Panc1 (cell line): ENCODE data around the gene TMEM117.

Source experiments
- POLR2AphosphoS5 ChIP-seq: IDR thresholded peaks from 2 replicates; pipeline ENCODE4 v1.6.1; 2012; ENCODE audit warnings: mild to moderate bottlenecking, low read depth, low read length, moderate library complexity
- SIN3A ChIP-seq: IDR thresholded peaks from 2 replicates; pipeline ENCODE4 v1.6.1; 2012; ENCODE audit warnings: low read depth, mild to moderate bottlenecking, low read length, moderate library complexity, borderline replicate concordance; ENCODE audit not compliant: insufficient read depth
- TCF7L2 ChIP-seq: IDR thresholded peaks from 2 replicates; pipeline ENCODE4 v1.6.1; 2011; ENCODE audit warnings: mild to moderate bottlenecking, low read depth, low read length, inconsistent platforms
- TF ChIP-seq, protein P1 (sequence below): fragments of 450-650 bp; IDR thresholded peaks from 2 replicates; pipeline ENCODE4 v1.5.1; 2017; ENCODE audit warnings: mild to moderate bottlenecking
- TF ChIP-seq, protein P2 (sequence below), 2 experiments: IDR thresholded peaks; 2 replicates each; pipeline ENCODE4 v1.6.1; 2011 to 2012; ENCODE audit warnings: low read depth in 2 of 2, control low read depth in 1 of 2, low read length in 1 of 2, mild to moderate bottlenecking in 1 of 2, moderate library complexity in 1 of 2; ENCODE audit not compliant: insufficient read depth in 1 of 2

- TF ChIP-seq, protein P1, sequence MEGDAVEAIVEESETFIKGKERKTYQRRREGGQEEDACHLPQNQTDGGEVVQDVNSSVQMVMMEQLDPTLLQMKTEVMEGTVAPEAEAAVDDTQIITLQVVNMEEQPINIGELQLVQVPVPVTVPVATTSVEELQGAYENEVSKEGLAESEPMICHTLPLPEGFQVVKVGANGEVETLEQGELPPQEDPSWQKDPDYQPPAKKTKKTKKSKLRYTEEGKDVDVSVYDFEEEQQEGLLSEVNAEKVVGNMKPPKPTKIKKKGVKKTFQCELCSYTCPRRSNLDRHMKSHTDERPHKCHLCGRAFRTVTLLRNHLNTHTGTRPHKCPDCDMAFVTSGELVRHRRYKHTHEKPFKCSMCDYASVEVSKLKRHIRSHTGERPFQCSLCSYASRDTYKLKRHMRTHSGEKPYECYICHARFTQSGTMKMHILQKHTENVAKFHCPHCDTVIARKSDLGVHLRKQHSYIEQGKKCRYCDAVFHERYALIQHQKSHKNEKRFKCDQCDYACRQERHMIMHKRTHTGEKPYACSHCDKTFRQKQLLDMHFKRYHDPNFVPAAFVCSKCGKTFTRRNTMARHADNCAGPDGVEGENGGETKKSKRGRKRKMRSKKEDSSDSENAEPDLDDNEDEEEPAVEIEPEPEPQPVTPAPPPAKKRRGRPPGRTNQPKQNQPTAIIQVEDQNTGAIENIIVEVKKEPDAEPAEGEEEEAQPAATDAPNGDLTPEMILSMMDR = no peak
- TF ChIP-seq POLR2AphosphoS5 (no peak), TCF7L2 (no peak), SIN3A (no peak)
- TF ChIP-seq, protein P2, sequence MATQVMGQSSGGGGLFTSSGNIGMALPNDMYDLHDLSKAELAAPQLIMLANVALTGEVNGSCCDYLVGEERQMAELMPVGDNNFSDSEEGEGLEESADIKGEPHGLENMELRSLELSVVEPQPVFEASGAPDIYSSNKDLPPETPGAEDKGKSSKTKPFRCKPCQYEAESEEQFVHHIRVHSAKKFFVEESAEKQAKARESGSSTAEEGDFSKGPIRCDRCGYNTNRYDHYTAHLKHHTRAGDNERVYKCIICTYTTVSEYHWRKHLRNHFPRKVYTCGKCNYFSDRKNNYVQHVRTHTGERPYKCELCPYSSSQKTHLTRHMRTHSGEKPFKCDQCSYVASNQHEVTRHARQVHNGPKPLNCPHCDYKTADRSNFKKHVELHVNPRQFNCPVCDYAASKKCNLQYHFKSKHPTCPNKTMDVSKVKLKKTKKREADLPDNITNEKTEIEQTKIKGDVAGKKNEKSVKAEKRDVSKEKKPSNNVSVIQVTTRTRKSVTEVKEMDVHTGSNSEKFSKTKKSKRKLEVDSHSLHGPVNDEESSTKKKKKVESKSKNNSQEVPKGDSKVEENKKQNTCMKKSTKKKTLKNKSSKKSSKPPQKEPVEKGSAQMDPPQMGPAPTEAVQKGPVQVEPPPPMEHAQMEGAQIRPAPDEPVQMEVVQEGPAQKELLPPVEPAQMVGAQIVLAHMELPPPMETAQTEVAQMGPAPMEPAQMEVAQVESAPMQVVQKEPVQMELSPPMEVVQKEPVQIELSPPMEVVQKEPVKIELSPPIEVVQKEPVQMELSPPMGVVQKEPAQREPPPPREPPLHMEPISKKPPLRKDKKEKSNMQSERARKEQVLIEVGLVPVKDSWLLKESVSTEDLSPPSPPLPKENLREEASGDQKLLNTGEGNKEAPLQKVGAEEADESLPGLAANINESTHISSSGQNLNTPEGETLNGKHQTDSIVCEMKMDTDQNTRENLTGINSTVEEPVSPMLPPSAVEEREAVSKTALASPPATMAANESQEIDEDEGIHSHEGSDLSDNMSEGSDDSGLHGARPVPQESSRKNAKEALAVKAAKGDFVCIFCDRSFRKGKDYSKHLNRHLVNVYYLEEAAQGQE (IDR thresholded peaks at IDR 0.05; ENCODE audit: insufficient read depth in 1 of 2, low read depth in 2 of 2, low read length in 1 of 2) = no peak
These were observed 99.7 kb downstream of the TMEM117 start for GRCh38 chr12:43935581-43935980.
